H1 (cell line): ENCODE measurements around the gene CCNG2. TPM values are rescaled to one million over a fixed set of nuclear protein-coding genes. Genes with fewer than 3 reads are reported as not detected.

ENCODE experiments used
- CTCF ChIA-PET: fragments of 300-600 bp; sonication (Branson Sonifier 250); formaldehyde crosslinking; loops from one replicate; lab custom pipeline; 2021; ENCODE audit not compliant: partially characterized antibody; lab: Charles Lee
- POLR2A ChIA-PET: fragments of 300-600 bp; sonication (Branson Sonifier 250); formaldehyde crosslinking; loops from one replicate; lab custom pipeline; 2021; ENCODE audit warnings: inconsistent platforms; ENCODE audit not compliant: partially characterized antibody; lab: Charles Lee
- DNase-seq, 2 experiments: peaks; one replicate each; pipeline versions ENCODE4 v3.0.0 to v3.0.0-alpha.2; 2010 to 2022; ENCODE audit warnings: low spot score in 2 of 2, low read depth in 1 of 2, mixed read lengths in 1 of 2
- FAIRE-seq: peaks from 2 replicates; lab custom pipeline; 2011; peaks lifted over from hg19 to GRCh38; lab: Jason Lieb, UNC
- H2AFZ ChIP-seq: 2 replicates; pipeline ENCODE4 v1.8.1; 2012; ENCODE audit warnings: low read length, inconsistent platforms
- H2AK5ac ChIP-seq: 2 replicates; pipeline ENCODE4 v1.6.1; 2013; ENCODE audit warnings: low read depth, low read length
- H2BK120ac ChIP-seq: replicated peaks from 2 replicates; pipeline ENCODE3; 2013; ENCODE audit warnings: low read depth, low read length, inconsistent platforms
- H2BK12ac ChIP-seq: 2 replicates; pipeline ENCODE4 v1.6.1; 2013; ENCODE audit warnings: low read depth, low read length
- H2BK15ac ChIP-seq: 2 replicates; pipeline ENCODE4 v1.6.1; 2013; ENCODE audit warnings: low read length
- H2BK20ac ChIP-seq: 2 replicates; pipeline ENCODE4 v1.6.1; 2013; ENCODE audit warnings: low read length
- H2BK5ac ChIP-seq: 2 replicates; pipeline ENCODE4 v1.6.1; 2013; ENCODE audit warnings: low read depth, low read length
- H3K14ac ChIP-seq: 2 replicates; pipeline ENCODE4 v1.6.1; 2013; ENCODE audit warnings: inconsistent platforms; ENCODE audit not compliant: insufficient read length
- H3K18ac ChIP-seq: 2 replicates; pipeline ENCODE4 v1.6.1; 2013; ENCODE audit warnings: low read length; ENCODE audit errors: extremely low read depth
- H3K23ac ChIP-seq: 2 replicates; pipeline ENCODE4 v1.6.1; 2013; ENCODE audit warnings: inconsistent platforms; ENCODE audit not compliant: insufficient read length
- H3K23me2 ChIP-seq: 2 replicates; pipeline ENCODE4 v1.6.1; 2013; ENCODE audit warnings: low read depth, low read length
- H3K27ac ChIP-seq: 2 replicates; pipeline ENCODE4 v1.6.1; 2011; ENCODE audit warnings: low read depth, low read length, inconsistent platforms
- H3K27me3 ChIP-seq, 4 experiments: replicated peaks in 1 of 4; 1 replicate in 1 of 4; 2 replicates in 3 of 4; pipeline versions ENCODE4 v1.6.1 to v1.8.1; 2011 to 2013; ENCODE audit warnings: low read length in 3 of 4, mild to moderate bottlenecking in 3 of 4, inconsistent platforms in 2 of 4, mixed read lengths in 2 of 4, moderate library complexity in 1 of 4; ENCODE audit not compliant: control insufficient read depth in 3 of 4, insufficient read depth in 3 of 4; ENCODE audit errors: extremely low read depth in 1 of 4
- H3K36me3 ChIP-seq, 4 experiments: 2 replicates each; pipeline versions ENCODE4 v1.6.1 to v1.8.1; 2011 to 2013; ENCODE audit warnings: mild to moderate bottlenecking in 4 of 4, low read length in 3 of 4, moderate library complexity in 2 of 4, control low read depth in 1 of 4, inconsistent platforms in 1 of 4; ENCODE audit not compliant: insufficient read depth in 4 of 4, control insufficient read depth in 2 of 4
- H3K4ac ChIP-seq: replicated peaks from 2 replicates; pipeline ENCODE3; 2013; ENCODE audit warnings: low read length, low read depth, mixed read lengths, inconsistent platforms; ENCODE audit not compliant: insufficient read length
- H3K4me1 ChIP-seq, 4 experiments: replicated peaks in 1 of 4; 1 replicate in 1 of 4; 2 replicates in 3 of 4; pipeline versions ENCODE4 v1.6.1 to v1.8.1; 2011 to 2013; ENCODE audit warnings: low read length in 3 of 4, inconsistent platforms in 2 of 4, mixed read lengths in 1 of 4; ENCODE audit not compliant: insufficient read depth in 4 of 4, control insufficient read depth in 3 of 4
- H3K4me2 ChIP-seq, 2 experiments: 2 replicates each; pipeline versions ENCODE4 v1.6.1 to v1.8.1; 2011 to 2013; ENCODE audit warnings: low read depth in 2 of 2, low read length in 2 of 2, control low read depth in 1 of 2, inconsistent platforms in 1 of 2, mild to moderate bottlenecking in 1 of 2; ENCODE audit not compliant: insufficient read depth in 1 of 2
- H3K4me3 ChIP-seq, 4 experiments: fragments of 200-600, 300-600 bp in 1 of 4; sonication (generic), shearing (Covaris generic), sonication (Bioruptor Twin) in 1 of 4; 2 replicates each; pipeline versions ENCODE4 v1.5.1 to v1.8.1; 2011 to 2016; ENCODE audit warnings: low read length in 4 of 4, low read depth in 3 of 4, control low read depth in 2 of 4, inconsistent platforms in 2 of 4, mild to moderate bottlenecking in 2 of 4, mixed read lengths in 1 of 4, moderate library complexity in 1 of 4; ENCODE audit not compliant: insufficient read depth in 2 of 4; ENCODE audit errors: extremely low read depth in 1 of 4
- H3K56ac ChIP-seq: replicated peaks from 2 replicates; pipeline ENCODE3; 2013; ENCODE audit warnings: low read depth, mild to moderate bottlenecking, mixed read lengths, low read length, inconsistent platforms; ENCODE audit not compliant: insufficient read length
- H3K79me1 ChIP-seq: 2 replicates; pipeline ENCODE4 v1.6.1; 2013; ENCODE audit warnings: low read depth, low read length, control low read depth
- H3K79me2 ChIP-seq, 2 experiments: 2 replicates each; pipeline versions ENCODE4 v1.6.1 to v1.8.1; 2012 to 2013; ENCODE audit warnings: low read length in 2 of 2, mild to moderate bottlenecking in 2 of 2, inconsistent platforms in 1 of 2; ENCODE audit not compliant: insufficient read depth in 2 of 2, control insufficient read depth in 1 of 2
- H3K9ac ChIP-seq, 4 experiments: replicated peaks in 1 of 4; 1 replicate in 1 of 4; 2 replicates in 3 of 4; pipeline versions ENCODE4 v1.6.1 to v1.8.1; 2011 to 2013; ENCODE audit warnings: low read depth in 3 of 4, low read length in 3 of 4, control low read depth in 2 of 4, mild to moderate bottlenecking in 2 of 4, moderate library complexity in 2 of 4, inconsistent platforms in 1 of 4; ENCODE audit errors: extremely low read depth in 1 of 4
- H3K9me3 ChIP-seq, 2 experiments: 2 replicates each; pipeline versions ENCODE4 v1.6.1 to v1.8.1; 2012 to 2013; ENCODE audit warnings: mild to moderate bottlenecking in 2 of 2, moderate library complexity in 2 of 2, control low read depth in 1 of 2, inconsistent platforms in 1 of 2, low read depth in 1 of 2, low read length in 1 of 2, mixed read lengths in 1 of 2; ENCODE audit not compliant: insufficient read depth in 2 of 2
- H4K20me1 ChIP-seq, 2 experiments: replicated peaks in 1 of 2; 2 replicates each; pipeline versions ENCODE3 to v1.8.1; 2011 to 2013; ENCODE audit warnings: inconsistent platforms in 2 of 2, low read length in 2 of 2, mild to moderate bottlenecking in 1 of 2; ENCODE audit not compliant: insufficient read depth in 2 of 2, control insufficient read depth in 1 of 2
- H4K5ac ChIP-seq: 2 replicates; pipeline ENCODE4 v1.6.1; 2013; ENCODE audit warnings: low read length, low read depth, mixed read lengths, inconsistent platforms; ENCODE audit not compliant: insufficient read length
- H4K8ac ChIP-seq: 2 replicates; pipeline ENCODE4 v1.8.0; 2013; ENCODE audit warnings: mild to moderate bottlenecking, moderate library complexity, low read length, inconsistent platforms; ENCODE audit not compliant: insufficient read depth; ENCODE audit errors: extremely low read depth
- H4K91ac ChIP-seq: replicated peaks from 2 replicates; pipeline ENCODE3; 2013; ENCODE audit warnings: low read length, mixed read lengths, inconsistent platforms; ENCODE audit not compliant: insufficient read length
- ATF2 ChIP-seq: IDR thresholded peaks from 2 replicates; pipeline ENCODE4 v1.6.1; 2012; ENCODE audit warnings: low read length, inconsistent platforms
- EZH2 ChIP-seq: fragments of 200-600 bp; sonication (generic); IDR thresholded peaks from 2 replicates; pipeline ENCODE4 v1.7.1; 2012; ENCODE audit warnings: low read depth, mild to moderate bottlenecking, moderate library complexity, low read length, inconsistent platforms; ENCODE audit not compliant: severe bottlenecking
- FOSL1 ChIP-seq: IDR thresholded peaks from 2 replicates; pipeline ENCODE4 v1.6.1; 2011; ENCODE audit warnings: mild to moderate bottlenecking, low read depth, low read length, moderate library complexity; ENCODE audit not compliant: insufficient read depth
- HDAC6 ChIP-seq: IDR thresholded peaks from one replicate; pipeline ENCODE4 v1.7.1; 2012; ENCODE audit warnings: low read depth, mild to moderate bottlenecking, inconsistent platforms, low read length, moderate library complexity
- KDM4A ChIP-seq: IDR thresholded peaks from one replicate; pipeline ENCODE4 v1.7.1; 2012; ENCODE audit warnings: low read depth, mild to moderate bottlenecking, moderate library complexity, low read length, inconsistent platforms; ENCODE audit not compliant: severe bottlenecking
- MAX ChIP-seq: IDR thresholded peaks from 2 replicates; pipeline ENCODE4 v1.6.1; 2012; ENCODE audit warnings: inconsistent platforms
- NANOG ChIP-seq: IDR thresholded peaks from 2 replicates; pipeline ENCODE4 v1.6.1; 2011; ENCODE audit warnings: low read length, low read depth, mild to moderate bottlenecking, inconsistent platforms; ENCODE audit not compliant: insufficient read depth, poor library complexity, severe bottlenecking
- POLR2A ChIP-seq, 2 experiments: IDR thresholded peaks; 1 replicate in 1 of 2; 2 replicates in 1 of 2; pipeline ENCODE4 v1.6.1; 2011; ENCODE audit warnings: low read depth in 2 of 2, low read length in 2 of 2, mild to moderate bottlenecking in 2 of 2; ENCODE audit errors: control extremely low read depth in 1 of 2
- SAP30 ChIP-seq: fragments of 300-600 bp; sonication (generic); IDR thresholded peaks from 2 replicates; pipeline ENCODE4 v1.7.1; 2012; ENCODE audit warnings: low read length, moderate library complexity, mild to moderate bottlenecking, inconsistent platforms; ENCODE audit not compliant: insufficient read depth, insufficient replicate concordance
- SIRT6 ChIP-seq: IDR thresholded peaks from one replicate; pipeline ENCODE4 v1.7.1; 2012; ENCODE audit warnings: low read length, inconsistent platforms
- SIX5 ChIP-seq: IDR thresholded peaks from 2 replicates; pipeline ENCODE4 v1.6.1; 2011; ENCODE audit warnings: mild to moderate bottlenecking, low read depth, low read length
- TAF1 ChIP-seq: IDR thresholded peaks from 2 replicates; pipeline ENCODE4 v1.6.1; 2011; ENCODE audit warnings: mild to moderate bottlenecking, low read depth, low read length
- TEAD4 ChIP-seq: IDR thresholded peaks from 2 replicates; pipeline ENCODE4 v1.6.1; 2012; ENCODE audit warnings: low read depth, low read length, inconsistent platforms, mixed read lengths
- WGBS, 2 experiments: shearing (Covaris generic) in 1 of 2; methylation state at CpG; one replicate each; pipeline versions ENCODE4 v1.1.6 to v1.1.7; 2013 to 2015; ENCODE audit warnings: low lambda C conversion rate in 2 of 2, mixed read lengths in 2 of 2, inconsistent platforms in 1 of 2, low coverage in 1 of 2, missing lambda C conversion rate in 1 of 2; ENCODE audit not compliant: insufficient replicate concordance in 2 of 2, insufficient coverage in 1 of 2, insufficient read length in 1 of 2; ENCODE audit errors: extremely low coverage in 1 of 2, missing lambda C conversion rate in 1 of 2; 5-methylcytosine and 5-hydroxymethylcytosine counted together
- polyA plus RNA-seq, 7 experiments: library from polyadenylated mRNA; depleted of rRNA in 3 of 7; stranded (reverse) in 5 of 7; unstranded in 2 of 7; fragments of >200 nt in 5 of 7; fragments of 200-250 nt in 2 of 7; gene quantifications; 1 replicate in 5 of 7; 2 replicates in 1 of 7; 4 replicates in 1 of 7; pipeline versions ENCODE4 v1.2.1 to v1.2.3, GENCODE V29; 2011 to 2013; ENCODE audit warnings: missing spikeins in 2 of 7, mixed read lengths in 2 of 7
- total RNA-seq: library from RNA; stranded (reverse); fragmentation: NEBNext Ultra II Directional; extraction: Animal tissue kit (Norgen Biotek cat#: 25700); gene quantifications from 2 replicates; pipeline ENCODE4 v1.2.1, GENCODE V29; 2021

Gene CCNG2
- total and polyA plus RNA-seq, 2 of the 8 experiments (the other 6 are each of a cell fraction or from before 2014, with no cell fraction given), result 3.5 to 13.9 TPM

GRCh38 chr4:77172336-77172735, 15.3 kb downstream of the CCNG2 start:
- Histone ChIP-seq H3K79me1 (no peaks in the 10 kb centered on the region), H2BK5ac (no peak overlapping the region), H4K5ac (no peak overlapping the region), H3K4me2 (no peak overlapping the region), H2AK5ac (no peak overlapping the region), H2BK12ac (no peak overlapping the region), H3K27me3 (peaks cover 12 to 25% (median 20%) of the 10 kb centered on the region in 4 experiments), H3K79me2 (no peaks in the 10 kb centered on the region), H2BK120ac (no peak overlapping the region), H3K36me3 (peaks cover 0 to 23% (median 3%) of the 10 kb centered on the region in 4 experiments; a peak in 3 of 8 replicates), H3K56ac (no peak overlapping the region), H3K23ac (no peak overlapping the region), H3K27ac (no peak overlapping the region), H3K23me2 (no peaks in the 10 kb centered on the region), H4K91ac (no peak overlapping the region), H3K4me3 (no peak overlapping the region), H3K14ac (no peak overlapping the region), H3K9me3 (no peaks in the 10 kb centered on the region), H4K20me1 (no peaks in the 10 kb centered on the region), H2BK15ac (no peak overlapping the region), H4K8ac (no peak overlapping the region), H3K9ac (no peak overlapping the region), H2AFZ (no peak overlapping the region), H3K18ac (no peak overlapping the region), H2BK20ac (no peak overlapping the region), H3K4me1 (peaks cover 0 to 3% (median under 1%) of the 10 kb centered on the region in 4 experiments; a peak in 4 of 7 replicates), H3K4ac (no peak overlapping the region)
- CTCF ChIA-PET, result interaction anchor here (2.8 kb wide), 1 partner anchor 31 kb away, joined by 16 read pairs; no protein-coding TSS in a partner anchor
- no peak for DNase-seq
- WGBS, 2 experiments, result 81% methylated on average over 3 of the region's 3 CpGs; no CpG with 5 or more reads in 1 of the 2 experiments
- no peak for FAIRE-seq
- POLR2A ChIA-PET, result no interaction called here
- no peak for TF ChIP-seq TAF1
- TF ChIP-seq SAP30, result no peak
- TF ChIP-seq TEAD4, result no peak
- TF ChIP-seq HDAC6, result no peak
- no peak for TF ChIP-seq KDM4A
- TF ChIP-seq POLR2A (IDR thresholded peaks at IDR 0.05; ENCODE audit: control extremely low read depth in 1 of 2, low read depth in 2 of 2, low read length in 2 of 2), result no peak
- TF ChIP-seq NANOG, result no peak
- no peak for TF ChIP-seq FOSL1
- TF ChIP-seq ATF2, result no peak
- no peak for TF ChIP-seq EZH2
- no peak for TF ChIP-seq MAX
- no peak for TF ChIP-seq SIX5
- no peak for TF ChIP-seq SIRT6
